Hindlimb muscle (tissue), 1 donor: ENCODE results near the gene ARID3B. TPM values are rescaled to one million over a fixed set of nuclear protein-coding genes. Genes with fewer than 3 reads are reported as not detected.
"Not testable (repeated sequence)": the region's sequence is repeated elsewhere in the genome, so short reads cannot be mapped to it uniquely, and the experiment has no call there.

Experiments used
- DNase-seq: peaks from one replicate; pipeline ENCODE4 v3.0.0-alpha.2; 2013
- polyA plus RNA-seq: library from polyadenylated mRNA; unstranded; fragments of 120-200 nt; gene quantifications from one replicate; pipeline ENCODE4 v1.2.1, GENCODE V29; 2013; ENCODE audit not compliant: insufficient read length

The ARID3B gene
- polyA plus RNA-seq, 1 donor, result 5.6 TPM

- DNase-seq, result no peak
These were observed 80.9 kb downstream of the ARID3B start for GRCh38 chr15:74621936-74622335.

- DNase-seq, result no peak
These were observed 81.7 kb downstream of the ARID3B start for GRCh38 chr15:74622758-74623157.

- no peak for DNase-seq
These were observed 83.1 kb downstream of the ARID3B start for GRCh38 chr15:74624020-74624602.

GRCh38 chr15:74625693-74626092, 84.7 kb downstream of the ARID3B start:
- DNase-seq, result no peak

- DNase-seq, result no peak
These were observed 85.3 kb downstream of the ARID3B start for GRCh38 chr15:74626336-74626735.

- DNase-seq, result no peak
These were observed 86.0 kb downstream of the ARID3B start for GRCh38 chr15:74626752-74627692.

GRCh38 chr15:74627766-74628165, 86.7 kb downstream of the ARID3B start:
- DNase-seq, result no peak

- DNase-seq, result no peak
These were observed 87.2 kb downstream of the ARID3B start for GRCh38 chr15:74628199-74628598.

GRCh38 chr15:74628949-74629348, 87.9 kb downstream of the ARID3B start:
- DNase-seq, result no peak

GRCh38 chr15:74629696-74630095, 88.7 kb downstream of the ARID3B start:
- DNase-seq, result not testable (repeated sequence)

- DNase-seq, result no peak
These were observed 89.5 kb downstream of the ARID3B start for GRCh38 chr15:74630284-74631086.

GRCh38 chr15:74631087-74631385, 90.0 kb downstream of the ARID3B start:
- no peak for DNase-seq

- DNase-seq, result no peak
These were observed 90.4 kb downstream of the ARID3B start for GRCh38 chr15:74631408-74631807.

GRCh38 chr15:74631935-74632560, 91.0 kb downstream of the ARID3B start:
- DNase-seq, result peak; percentile 63

- no peak for DNase-seq
These were observed 91.6 kb downstream of the ARID3B start for GRCh38 chr15:74632601-74633000.

- DNase-seq, result no peak
These were observed 92.8 kb downstream of the ARID3B start for GRCh38 chr15:74633781-74634180.

- peak; percentile 58 for DNase-seq
These were observed 94.2 kb downstream of the ARID3B start for GRCh38 chr15:74635228-74635627.

- no peak for DNase-seq
These were observed 96.0 kb downstream of the ARID3B start for GRCh38 chr15:74636984-74637383.

- DNase-seq, result no peak
These were observed 100.1 kb downstream of the ARID3B start for GRCh38 chr15:74641151-74641550.

GRCh38 chr15:74642348-74642733, 101.3 kb downstream of the ARID3B start:
- DNase-seq, result no peak

GRCh38 chr15:74642734-74643664, 102.0 kb downstream of the ARID3B start:
- DNase-seq, result no peak
